ENCODE data around the gene OR52E1.

Gene OR52E1

DNA sequence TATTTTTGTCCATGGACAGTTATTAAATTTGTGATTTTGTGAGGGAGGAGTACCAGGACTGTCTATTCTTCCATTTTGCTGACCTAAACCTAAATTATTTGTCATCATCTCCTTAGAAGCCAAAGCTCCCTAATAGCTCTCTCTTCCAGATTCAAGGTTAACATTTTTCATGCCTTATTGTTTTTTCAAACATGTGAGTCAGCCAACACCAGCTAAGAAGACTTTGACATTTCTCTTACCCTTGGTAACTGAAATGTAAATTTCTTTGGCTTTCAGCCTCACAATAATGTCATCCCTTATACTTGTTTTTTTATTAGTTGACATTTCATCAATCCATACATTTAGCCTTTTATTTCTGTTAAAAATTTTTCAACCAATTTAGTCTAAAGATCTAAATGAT lies 19.2 kb downstream of the OR52E1 start:
- DNase-seq (no peak), ATAC-seq (ENCODE audit: insufficient read depth, low read depth) (no peak)
- no peaks in the 10 kb centered on the region for H3K27me3 ChIP-seq (ENCODE audit: insufficient read depth, low read length, poor library complexity)
- H3K27ac ChIP-seq (ENCODE audit: low read length): no peak overlapping the region
- no peaks in the 10 kb centered on the region for H3K9me3 ChIP-seq (ENCODE audit: insufficient read depth, low read length, severe bottlenecking)
- H3K4me3 ChIP-seq (ENCODE audit: low read depth in 1 of 2, low read length in 2 of 2): no peak overlapping the region
- no peak for TF ChIP-seq EZH2 (IDR thresholded peaks at IDR 0.05; ENCODE audit: borderline replicate concordance, low read depth, low read length, severe bottlenecking)
- no peak for TF ChIP-seq CTCF (IDR thresholded peaks at IDR 0.05; ENCODE audit: borderline replicate concordance, extremely low read depth, low read length, poor library complexity, severe bottlenecking)
- H3K4me1 ChIP-seq (ENCODE audit: insufficient read depth, low read length): no peaks in the 10 kb centered on the region
- H3K9ac ChIP-seq (ENCODE audit: low read depth, low read length): no peak overlapping the region
- H2AFZ ChIP-seq (ENCODE audit: low read depth, low read length): no peak overlapping the region
- no peaks in the 10 kb centered on the region for H4K20me1 ChIP-seq (ENCODE audit: insufficient read depth, low read length)
- H3K79me2 ChIP-seq (ENCODE audit: insufficient read depth, low read length): no peaks in the 10 kb centered on the region
- H3K36me3 ChIP-seq (ENCODE audit: insufficient read depth, low read length): no peaks in the 10 kb centered on the region
- H3K4me2 ChIP-seq (ENCODE audit: insufficient read depth, low read length): no peak overlapping the region

GRCh38 chr11:5090668-5091067 lies 21.3 kb downstream of the OR52E1 start:
- H3K4me3 ChIP-seq (ENCODE audit: low read depth in 1 of 2, low read length in 2 of 2): no peak overlapping the region
- no peak overlapping the region for H3K27ac ChIP-seq (ENCODE audit: low read length)
- H3K79me2 ChIP-seq (ENCODE audit: insufficient read depth, low read length): no peaks in the 10 kb centered on the region
- DNase-seq (no peak), ATAC-seq (ENCODE audit: insufficient read depth, low read depth) (no peak)
- no peak overlapping the region for H3K9ac ChIP-seq (ENCODE audit: low read depth, low read length)
- no peaks in the 10 kb centered on the region for H3K9me3 ChIP-seq (ENCODE audit: insufficient read depth, low read length, severe bottlenecking)
- no peaks in the 10 kb centered on the region for H3K27me3 ChIP-seq (ENCODE audit: insufficient read depth, low read length, poor library complexity)
- no peak overlapping the region for H3K4me2 ChIP-seq (ENCODE audit: insufficient read depth, low read length)
- H2AFZ ChIP-seq (ENCODE audit: low read depth, low read length): no peak overlapping the region
- no peaks in the 10 kb centered on the region for H4K20me1 ChIP-seq (ENCODE audit: insufficient read depth, low read length)
- no peak for TF ChIP-seq CTCF (IDR thresholded peaks at IDR 0.05; ENCODE audit: borderline replicate concordance, extremely low read depth, low read length, poor library complexity, severe bottlenecking)
- no peak for TF ChIP-seq EZH2 (IDR thresholded peaks at IDR 0.05; ENCODE audit: borderline replicate concordance, low read depth, low read length, severe bottlenecking)
- H3K4me1 ChIP-seq (ENCODE audit: insufficient read depth, low read length): no peaks in the 10 kb centered on the region
- no peaks in the 10 kb centered on the region for H3K36me3 ChIP-seq (ENCODE audit: insufficient read depth, low read length)

- H3K27me3 ChIP-seq (ENCODE audit: insufficient read depth, low read length, poor library complexity): no peaks in the 10 kb centered on the region
- H3K9ac ChIP-seq (ENCODE audit: low read depth, low read length): no peak overlapping the region
- H3K4me1 ChIP-seq (ENCODE audit: insufficient read depth, low read length): no peaks in the 10 kb centered on the region
- no peaks in the 10 kb centered on the region for H3K9me3 ChIP-seq (ENCODE audit: insufficient read depth, low read length, severe bottlenecking)
- H2AFZ ChIP-seq (ENCODE audit: low read depth, low read length): no peak overlapping the region
- no peak for DNase-seq
- H3K27ac ChIP-seq (ENCODE audit: low read length): no peak overlapping the region
- no peak for TF ChIP-seq CTCF (IDR thresholded peaks at IDR 0.05; ENCODE audit: borderline replicate concordance, extremely low read depth, low read length, poor library complexity, severe bottlenecking)
- TF ChIP-seq EZH2 (IDR thresholded peaks at IDR 0.05; ENCODE audit: borderline replicate concordance, low read depth, low read length, severe bottlenecking): no peak
- no peak overlapping the region for H3K4me2 ChIP-seq (ENCODE audit: insufficient read depth, low read length)
- H3K36me3 ChIP-seq (ENCODE audit: insufficient read depth, low read length): no peaks in the 10 kb centered on the region
- no peaks in the 10 kb centered on the region for H3K79me2 ChIP-seq (ENCODE audit: insufficient read depth, low read length)
- no peak for ATAC-seq (ENCODE audit: insufficient read depth, low read depth)
- H3K4me3 ChIP-seq (ENCODE audit: low read depth in 1 of 2, low read length in 2 of 2): no peak overlapping the region
- no peaks in the 10 kb centered on the region for H4K20me1 ChIP-seq (ENCODE audit: insufficient read depth, low read length)
Measured at GRCh38 chr11:5092821-5093585, 23.6 kb downstream of the OR52E1 start.

Data from DND-41 (cell line).